ENCODE data around the gene ARMH3. TPM values are rescaled to one million over a fixed set of nuclear protein-coding genes. Genes with fewer than 3 reads are reported as not detected.
A peak's percentile ranks its signal among the peaks of the same experiment; 100 is the strongest.

Gene ARMH3
- total RNA-seq, 1 donor from 2014 or later = 26.6 TPM

DNA sequence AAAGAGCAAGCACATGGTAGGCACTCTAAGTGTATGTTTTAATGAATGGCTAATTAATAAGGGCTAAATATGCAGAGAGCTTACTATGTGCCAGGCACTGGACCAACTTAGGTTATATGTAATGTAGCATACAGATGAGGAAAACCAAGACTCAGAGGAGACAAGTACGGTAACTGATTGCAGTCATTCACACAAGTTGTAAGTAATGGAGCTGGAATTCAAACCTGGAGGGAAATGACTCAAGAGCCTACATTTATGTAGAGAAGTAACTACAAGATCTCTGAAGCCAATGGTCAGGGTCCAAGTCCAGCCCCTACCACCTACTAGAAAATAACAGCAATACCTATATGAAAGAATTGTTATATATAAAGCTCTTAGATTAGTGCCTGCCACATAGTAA is 115.1 kb downstream of the ARMH3 start:
- H3K4me3 Mint-ChIP-seq = no peak overlapping the region
- TF ChIP-seq, protein P1, sequence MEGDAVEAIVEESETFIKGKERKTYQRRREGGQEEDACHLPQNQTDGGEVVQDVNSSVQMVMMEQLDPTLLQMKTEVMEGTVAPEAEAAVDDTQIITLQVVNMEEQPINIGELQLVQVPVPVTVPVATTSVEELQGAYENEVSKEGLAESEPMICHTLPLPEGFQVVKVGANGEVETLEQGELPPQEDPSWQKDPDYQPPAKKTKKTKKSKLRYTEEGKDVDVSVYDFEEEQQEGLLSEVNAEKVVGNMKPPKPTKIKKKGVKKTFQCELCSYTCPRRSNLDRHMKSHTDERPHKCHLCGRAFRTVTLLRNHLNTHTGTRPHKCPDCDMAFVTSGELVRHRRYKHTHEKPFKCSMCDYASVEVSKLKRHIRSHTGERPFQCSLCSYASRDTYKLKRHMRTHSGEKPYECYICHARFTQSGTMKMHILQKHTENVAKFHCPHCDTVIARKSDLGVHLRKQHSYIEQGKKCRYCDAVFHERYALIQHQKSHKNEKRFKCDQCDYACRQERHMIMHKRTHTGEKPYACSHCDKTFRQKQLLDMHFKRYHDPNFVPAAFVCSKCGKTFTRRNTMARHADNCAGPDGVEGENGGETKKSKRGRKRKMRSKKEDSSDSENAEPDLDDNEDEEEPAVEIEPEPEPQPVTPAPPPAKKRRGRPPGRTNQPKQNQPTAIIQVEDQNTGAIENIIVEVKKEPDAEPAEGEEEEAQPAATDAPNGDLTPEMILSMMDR (IDR thresholded peaks at IDR 0.05; ENCODE audit: unreplicated experiment) = no peak
- no peak overlapping the region for H3K27ac Mint-ChIP-seq
- H3K27me3 Mint-ChIP-seq (ENCODE audit: low read depth) = no peaks in the 10 kb centered on the region
- no peak for DNase-seq (ENCODE audit: low spot score in 2 of 2, unreplicated experiment in 2 of 2)
- peaks cover 9% of the 10 kb centered on the region for H3K36me3 Mint-ChIP-seq
- H3K9me3 Mint-ChIP-seq = peaks cover 4% of the 10 kb centered on the region
- peaks cover 30% of the 10 kb centered on the region for H3K4me1 Mint-ChIP-seq

- TF ChIP-seq, protein P1 (IDR thresholded peaks at IDR 0.05; ENCODE audit: unreplicated experiment) = no peak
- Mint-ChIP-seq H3K27ac (peak overlapping the region; percentile 19), H3K4me1 (peaks cover 40% of the 10 kb centered on the region), H3K4me3 (no peak overlapping the region), H3K36me3 (peaks cover 6% of the 10 kb centered on the region), H3K9me3 (peaks cover 4% of the 10 kb centered on the region), H3K27me3 (ENCODE audit: low read depth) (no peaks in the 10 kb centered on the region)
- no peak for DNase-seq (ENCODE audit: low spot score in 2 of 2, unreplicated experiment in 2 of 2)
Observed at GRCh38 chr10:101939729-101940128, 116.2 kb downstream of the ARMH3 start.

GRCh38 chr10:101939008-101939648 is 116.8 kb downstream of the ARMH3 start:
- peaks cover 6% of the 10 kb centered on the region for H3K36me3 Mint-ChIP-seq
- H3K9me3 Mint-ChIP-seq = peaks cover 4% of the 10 kb centered on the region
- peak overlapping the region; percentile 63 for H3K27ac Mint-ChIP-seq
- TF ChIP-seq, protein P1 (IDR thresholded peaks at IDR 0.05; ENCODE audit: unreplicated experiment) = no peak
- no peak overlapping the region for H3K4me3 Mint-ChIP-seq
- H3K4me1 Mint-ChIP-seq = peaks cover 46% of the 10 kb centered on the region
- no peaks in the 10 kb centered on the region for H3K27me3 Mint-ChIP-seq (ENCODE audit: low read depth)
- no peak for DNase-seq (ENCODE audit: low spot score in 2 of 2, unreplicated experiment in 2 of 2)

DNA sequence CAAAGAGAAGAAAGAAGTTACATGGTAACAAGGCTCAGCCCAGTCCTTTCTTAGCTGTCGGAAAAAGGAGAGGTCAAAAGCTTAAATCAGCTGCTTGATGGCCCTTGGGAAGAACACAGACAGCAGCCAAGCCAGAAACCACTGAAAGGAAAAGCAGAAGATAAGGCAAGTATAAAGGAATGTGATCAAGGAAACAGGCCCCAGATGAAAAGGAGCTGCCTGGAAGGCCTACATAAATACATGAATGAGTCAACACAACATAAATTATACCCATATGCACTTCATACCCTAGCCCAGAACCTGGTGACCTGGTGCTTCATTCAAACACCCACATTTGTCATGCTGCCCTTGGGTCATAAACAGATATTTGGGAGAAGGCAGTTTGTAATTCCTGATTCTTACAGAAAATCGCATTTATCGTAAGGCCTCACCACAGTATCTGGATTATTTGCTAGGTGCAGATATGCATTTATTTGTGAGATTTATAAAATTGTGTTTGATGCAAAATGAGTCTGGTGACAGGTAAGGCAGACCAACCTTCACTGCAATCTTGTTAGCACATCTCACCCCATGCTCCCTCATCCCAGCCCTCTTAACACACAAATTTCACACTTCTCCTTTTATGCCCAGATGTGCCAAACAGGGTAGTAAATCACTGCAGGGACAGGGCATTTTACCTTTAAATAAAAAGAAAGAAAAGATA is 117.5 kb downstream of the ARMH3 start:
- peaks cover 4% of the 10 kb centered on the region for H3K36me3 Mint-ChIP-seq
- H3K27me3 Mint-ChIP-seq (ENCODE audit: low read depth) = no peaks in the 10 kb centered on the region
- no peak overlapping the region for H3K4me3 Mint-ChIP-seq
- H3K27ac Mint-ChIP-seq = peak overlapping the region; percentile 88
- peaks cover 2% of the 10 kb centered on the region for H3K9me3 Mint-ChIP-seq
- DNase-seq (ENCODE audit: low spot score in 2 of 2, unreplicated experiment in 2 of 2) = no peak
- H3K4me1 Mint-ChIP-seq = peaks cover 49% of the 10 kb centered on the region
- TF ChIP-seq, protein P1 (IDR thresholded peaks at IDR 0.05; ENCODE audit: unreplicated experiment) = no peak

DNA sequence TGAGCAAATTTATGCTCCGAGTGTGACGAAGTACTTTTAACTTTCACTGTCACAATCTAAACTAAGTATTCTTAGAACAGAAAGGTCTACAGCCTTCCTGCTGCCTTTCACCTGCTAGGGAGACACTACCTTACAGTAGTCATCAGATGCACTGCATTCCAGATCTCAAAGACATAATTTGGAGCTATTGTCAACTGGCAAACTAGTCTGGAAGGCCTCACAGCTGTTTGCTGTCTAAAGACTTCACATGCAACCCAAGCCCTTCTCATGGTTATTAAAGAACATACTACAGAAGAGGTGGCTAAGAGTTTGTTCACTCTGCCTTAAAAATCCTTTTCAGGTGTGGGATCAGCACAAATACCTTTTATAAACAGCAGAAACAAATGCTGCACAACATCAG is 120.5 kb downstream of the ARMH3 start:
- no peak overlapping the region for H3K4me3 Mint-ChIP-seq
- no peak overlapping the region for H3K27ac Mint-ChIP-seq
- H3K9me3 Mint-ChIP-seq = no peaks in the 10 kb centered on the region
- H3K4me1 Mint-ChIP-seq = peaks cover 43% of the 10 kb centered on the region
- H3K27me3 Mint-ChIP-seq (ENCODE audit: low read depth) = no peaks in the 10 kb centered on the region
- peaks cover 4% of the 10 kb centered on the region for H3K36me3 Mint-ChIP-seq
- no peak for DNase-seq (ENCODE audit: low spot score in 2 of 2, unreplicated experiment in 2 of 2)
- TF ChIP-seq, protein P1 (IDR thresholded peaks at IDR 0.05; ENCODE audit: unreplicated experiment) = no peak
